Stimulated activated CD8-positive, alpha-beta memory T cell treated with anti-CD3 and anti-CD28 coated beads, Interleukin-4, amount 100 ng/mL, for 1 hour (primary cell): ENCODE measurements around the gene ANKRD6.

Source experiments
- DNase-seq, 2 donors: peaks; one replicate each; pipeline ENCODE4 v3.0.0-alpha.2; 2020; ENCODE audit warnings: low read depth in 2 of 2, low spot score in 1 of 2

The ANKRD6 gene

GRCh38 chr6:89555806-89556205 lies 122.9 kb downstream of the ANKRD6 start:
- DNase-seq, result no peak

- DNase-seq, result no peak
Observed at GRCh38 chr6:89559487-89559886, 126.5 kb downstream of the ANKRD6 start.

GRCh38 chr6:89562093-89562973 lies 129.4 kb downstream of the ANKRD6 start:
- DNase-seq, result no peak

DNA sequence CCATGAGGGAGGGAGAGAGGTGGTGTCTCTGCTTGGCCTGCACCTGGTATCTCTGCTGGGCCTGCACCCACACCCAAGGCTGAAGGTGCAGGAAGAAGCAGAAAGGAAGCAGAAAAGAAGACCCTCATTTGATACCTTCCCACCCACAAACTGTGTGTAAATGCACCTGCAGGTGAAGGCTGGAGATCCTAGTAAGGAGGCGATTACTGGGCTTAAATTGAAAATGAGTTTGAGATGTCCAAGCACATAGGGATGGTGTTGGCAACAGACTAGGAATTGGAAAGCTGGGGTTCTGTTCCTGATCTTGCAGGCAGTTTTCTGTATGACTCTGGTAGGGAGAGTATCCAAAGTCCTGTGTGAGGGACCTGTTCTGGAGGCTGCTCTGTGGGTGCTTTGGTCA lies 130.9 kb downstream of the ANKRD6 start:
- DNase-seq, result no peak

GRCh38 chr6:89564752-89565427 lies 131.9 kb downstream of the ANKRD6 start:
- no peak for DNase-seq

- no peak for DNase-seq
Observed at GRCh38 chr6:89566008-89566800, 133.3 kb downstream of the ANKRD6 start.

DNA sequence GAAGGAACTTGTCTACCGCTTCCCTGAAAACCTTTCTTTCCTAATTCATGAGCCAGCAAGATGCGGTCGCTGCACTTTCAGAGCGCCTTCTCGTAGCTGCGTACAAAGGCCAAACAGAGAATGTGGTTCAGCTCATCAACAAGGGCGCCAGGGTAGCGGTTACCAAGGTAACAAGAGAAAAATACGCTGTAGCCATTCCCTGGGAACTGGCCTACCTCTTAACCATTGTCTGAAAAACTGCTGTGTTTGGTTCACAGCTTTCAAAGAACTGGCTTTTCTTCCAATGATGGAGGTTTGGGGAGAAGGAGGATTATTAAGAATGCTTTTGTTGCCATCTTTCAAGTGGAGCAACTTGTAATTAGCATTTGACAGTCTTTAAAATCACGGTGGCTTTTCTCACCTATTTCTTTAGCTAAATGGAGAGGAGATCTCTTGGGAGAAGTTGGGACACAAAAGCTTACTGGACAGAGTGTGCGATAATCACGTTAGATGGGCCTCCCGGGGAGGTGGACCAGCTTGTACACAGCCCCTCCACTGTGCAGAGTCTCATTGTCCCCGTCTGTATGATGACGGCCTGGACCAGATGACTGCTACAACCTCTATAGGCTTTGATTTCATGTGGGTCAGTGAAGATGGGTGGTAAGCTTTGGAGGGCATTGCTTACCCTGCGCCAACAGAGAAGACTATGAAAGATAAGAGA lies 134.1 kb downstream of the ANKRD6 start:
- DNase-seq, result no peak

GRCh38 chr6:89567630-89568390 lies 134.9 kb downstream of the ANKRD6 start:
- no peak for DNase-seq

- DNase-seq, result no peak
Observed at GRCh38 chr6:89574910-89575561, 142.1 kb downstream of the ANKRD6 start.

DNA sequence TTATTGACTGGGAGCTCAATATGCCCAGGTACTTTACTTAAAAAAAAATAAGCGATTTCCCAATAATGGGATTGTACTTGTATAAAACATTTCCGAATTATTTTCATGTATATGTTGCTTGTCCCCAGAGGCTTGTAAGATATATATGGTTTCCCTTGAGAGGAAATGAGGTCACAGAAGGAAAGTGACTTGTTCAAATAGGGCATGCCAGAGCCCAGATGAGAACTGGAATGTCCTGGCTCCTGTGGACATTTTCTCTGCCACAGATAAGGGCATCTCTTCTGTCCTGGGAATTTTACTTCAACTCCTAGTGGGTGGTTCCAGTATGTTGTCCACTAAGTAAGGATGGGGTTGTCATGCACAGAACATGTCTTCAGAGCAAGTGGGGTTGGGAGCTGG lies 142.6 kb downstream of the ANKRD6 start:
- no peak for DNase-seq

DNA sequence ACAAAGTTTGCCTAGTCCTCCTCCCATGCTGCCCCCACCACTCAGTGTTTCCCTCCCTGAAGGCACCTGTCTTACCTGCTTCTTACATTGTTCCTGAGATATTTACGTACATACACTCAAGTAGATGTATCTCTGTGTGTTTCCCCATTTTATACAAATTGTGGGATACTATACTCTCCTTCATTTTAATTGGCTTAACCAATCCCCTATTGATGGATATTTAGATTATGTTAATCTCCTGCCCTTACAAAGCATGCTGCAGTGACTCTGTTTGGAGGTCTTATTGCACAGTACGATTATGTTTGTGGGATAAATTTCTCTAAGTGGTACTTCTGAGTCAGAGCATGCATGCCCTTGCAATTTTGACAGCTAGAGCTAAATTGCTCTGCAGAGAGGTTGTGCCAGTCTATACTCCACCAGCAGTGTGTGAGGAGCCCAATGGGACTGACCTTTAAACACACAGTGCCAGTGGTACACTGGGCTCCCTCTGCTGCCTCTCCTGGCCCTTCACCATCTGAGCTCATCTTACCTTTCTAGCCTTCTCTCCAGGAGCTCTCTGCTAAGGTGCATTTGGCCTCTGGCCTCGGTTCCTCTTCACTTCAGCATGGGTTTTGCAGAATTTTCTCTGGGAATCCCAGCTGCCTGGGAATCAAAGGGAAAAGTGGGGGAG lies 148.2 kb downstream of the ANKRD6 start:
- no peak for DNase-seq

DNA sequence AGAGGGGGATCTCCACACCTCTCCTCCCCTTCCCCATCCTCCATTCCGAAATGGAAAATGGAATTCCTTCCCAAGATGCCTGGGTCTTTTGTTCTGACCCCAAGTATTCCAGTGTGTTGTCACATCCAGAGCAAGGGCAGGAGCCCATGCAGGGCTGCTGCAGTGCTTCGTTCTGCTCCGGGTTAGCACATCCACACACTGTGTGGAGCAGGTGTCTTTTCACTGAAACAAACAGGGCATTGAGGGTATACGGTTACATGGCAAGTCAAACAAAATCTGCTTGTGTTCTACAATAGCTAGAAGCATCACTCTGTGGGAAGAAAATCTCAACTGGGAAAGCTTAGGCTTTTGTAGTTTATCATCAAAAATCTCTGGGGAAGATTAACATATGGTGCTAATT lies 148.7 kb downstream of the ANKRD6 start:
- DNase-seq, result no peak

- no peak for DNase-seq
Observed at GRCh38 chr6:89582669-89583325, 149.8 kb downstream of the ANKRD6 start.

GRCh38 chr6:89583559-89583958 lies 150.6 kb downstream of the ANKRD6 start:
- no peak for DNase-seq

DNA sequence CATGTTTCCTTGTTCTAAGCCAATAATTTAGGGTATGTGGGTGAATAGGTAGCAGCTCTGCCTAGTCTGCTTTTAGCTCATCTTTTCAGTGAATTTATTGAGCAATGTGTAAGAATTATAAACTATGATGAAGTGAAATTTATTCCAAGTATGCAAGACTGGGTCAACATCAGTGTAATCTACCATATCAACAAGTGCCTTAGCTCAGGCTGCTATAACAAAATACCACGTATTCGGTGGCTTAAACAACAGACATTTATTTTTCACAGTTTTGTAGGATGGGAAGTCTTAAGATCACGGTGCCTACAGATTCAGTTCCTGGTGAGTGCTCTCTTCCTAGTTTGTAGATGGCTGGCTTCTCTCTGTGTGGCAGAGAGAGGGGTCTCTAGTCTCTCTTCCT lies 151.6 kb downstream of the ANKRD6 start:
- DNase-seq, result no peak

- no peak for DNase-seq
Observed at GRCh38 chr6:89585154-89585553, 152.2 kb downstream of the ANKRD6 start.

DNA sequence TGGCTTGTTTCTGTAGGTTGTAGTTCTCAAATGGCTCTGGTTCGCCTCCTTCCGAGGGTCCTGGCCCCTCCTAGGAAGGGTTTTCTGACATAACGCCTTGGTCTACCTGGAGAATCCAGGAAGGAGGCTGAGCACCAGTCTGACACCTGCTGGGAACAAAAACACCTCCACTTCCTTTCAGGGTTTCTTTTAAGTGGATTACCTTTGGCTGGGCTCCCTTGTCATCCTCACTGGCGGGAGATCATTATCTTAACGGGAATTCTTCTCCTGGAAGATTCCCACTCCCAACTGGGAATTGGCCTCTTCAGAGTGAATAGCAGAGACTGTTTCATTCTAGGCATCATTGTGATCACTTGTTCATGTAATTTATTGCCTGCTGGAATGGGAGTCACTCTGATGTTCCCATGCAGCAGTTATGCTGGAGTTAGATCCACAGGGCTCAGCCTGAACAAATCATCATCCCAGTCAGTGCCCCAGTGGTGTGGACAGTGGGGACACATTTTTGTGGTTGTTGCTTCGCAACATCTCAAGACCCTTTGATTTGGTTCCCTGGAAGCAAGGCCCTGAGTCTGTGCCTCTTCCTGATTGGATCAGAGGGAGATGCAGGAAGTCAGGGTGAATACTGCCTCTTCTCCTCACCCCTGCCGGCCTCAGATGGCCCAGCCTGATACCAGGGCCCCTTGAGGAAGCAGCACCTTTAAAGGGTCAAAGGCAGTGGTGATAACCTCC lies 156.5 kb downstream of the ANKRD6 start:
- no peak for DNase-seq

- no peak for DNase-seq
Observed at GRCh38 chr6:89590133-89590532, 157.2 kb downstream of the ANKRD6 start.
